Lung (tissue), 12 donors: ENCODE results near the gene C11orf21. TPM values are rescaled to one million over a fixed set of nuclear protein-coding genes. Genes with fewer than 3 reads are reported as not detected.

Source experiments
- ATAC-seq: fragments of 200-7000 bp; cut with Tn5 transposase; one replicate; pipeline ENCODE4 v1.9.1; 2020; ENCODE audit warnings: moderate number of reproducible peaks; ENCODE audit not compliant: insufficient read depth, low FRiP score
- DNase-seq, 3 donors: peaks; one replicate each; pipeline ENCODE4 v3.0.0-alpha.2; 2013 to 2017
- H3K27ac ChIP-seq, 2 donors: one replicate each; pipeline ENCODE4 v1.5.1; 2013; ENCODE audit warnings: mild to moderate bottlenecking in 2 of 2, moderate library complexity in 2 of 2, control low read depth in 1 of 2, inconsistent platforms in 1 of 2, low read depth in 1 of 2, low read length in 1 of 2
- H3K27me3 ChIP-seq, 3 donors: one replicate each; pipeline ENCODE4 v1.5.1; 2013; ENCODE audit warnings: low read length in 2 of 3; ENCODE audit not compliant: control insufficient read depth in 3 of 3, insufficient read depth in 3 of 3
- H3K36me3 ChIP-seq, 4 donors: one replicate each; pipeline ENCODE4 v1.5.1; 2013; ENCODE audit warnings: low read length in 4 of 4, mild to moderate bottlenecking in 1 of 4, moderate library complexity in 1 of 4; ENCODE audit not compliant: control insufficient read depth in 4 of 4, insufficient read depth in 4 of 4
- H3K4me1 ChIP-seq, 5 donors: one replicate each; pipeline ENCODE4 v1.5.1; 2013; ENCODE audit warnings: low read length in 5 of 5, mild to moderate bottlenecking in 2 of 5, moderate library complexity in 1 of 5; ENCODE audit not compliant: control insufficient read depth in 5 of 5, insufficient read depth in 5 of 5
- H3K4me3 ChIP-seq: one replicate; pipeline ENCODE4 v1.5.1; 2013; ENCODE audit warnings: mild to moderate bottlenecking, control low read depth, moderate library complexity
- H3K9ac ChIP-seq, 2 donors: one replicate each; pipeline ENCODE4 v1.5.1; 2013; ENCODE audit warnings: low read length in 2 of 2, control low read depth in 1 of 2; ENCODE audit not compliant: insufficient read depth in 1 of 2
- H3K9me3 ChIP-seq, 4 donors: one replicate each; pipeline ENCODE4 v1.5.1; 2013; ENCODE audit warnings: low read length in 3 of 4, mild to moderate bottlenecking in 1 of 4, moderate library complexity in 1 of 4; ENCODE audit not compliant: control insufficient read depth in 4 of 4, insufficient read depth in 3 of 4
- WGBS, 2 donors: extraction: QIAGEN DNeasy Blood & Tissue Kit; methylation state at CpG; one replicate each; pipeline ENCODE4 v1.1.7; 2013; 5-methylcytosine and 5-hydroxymethylcytosine counted together
- polyA plus RNA-seq, 2 donors: library from polyadenylated mRNA; stranded (reverse); fragments of 200-250 nt; gene quantifications; one replicate each; pipeline ENCODE4 v1.2.1, GENCODE V29; 2013
- total RNA-seq, 2 donors: library from RNA; depleted of rRNA in 1 of 2; stranded (reverse); fragments of >200 nt in 1 of 2; gene quantifications; one replicate each; pipeline ENCODE4 v1.2.1, GENCODE V29; 2014 to 2021
- TF ChIP-seq, protein P1 (sequence below): IDR thresholded peaks from 2 replicates; pipeline ENCODE4 v1.5.1; 2012; ENCODE audit warnings: mild to moderate bottlenecking; ENCODE audit errors: control extremely low read depth, extremely low read depth
- donor health status: control.
- donor health status: control.
- donor health status: Bipolar disorder and iron deficiency.
- donor health status: healthy.
- donor health status: DM: yes; HTN: yes; CAD: no.

Gene C11orf21
- total and polyA plus RNA-seq, 4 donors: 3.4 to 6.0 (median 4.8) TPM

DNA sequence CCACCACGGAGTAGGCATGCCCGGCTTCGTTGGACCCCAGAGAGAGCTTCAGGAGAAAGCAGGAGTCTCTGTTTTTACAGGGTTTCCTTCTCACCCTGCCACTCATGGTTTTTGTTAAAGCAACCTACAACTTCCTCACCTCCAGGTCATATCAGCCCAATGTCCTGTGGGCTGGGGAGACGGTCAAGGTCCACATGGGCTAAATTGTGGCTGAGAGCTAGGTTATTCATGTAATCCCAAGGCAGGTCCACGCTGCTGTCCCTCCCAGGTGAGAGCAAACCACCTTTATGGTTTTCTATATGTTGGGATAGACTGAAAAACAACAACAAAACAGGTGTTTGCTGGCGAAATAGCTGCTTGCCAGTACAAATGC, 19.6 kb upstream of the C11orf21 start:
- H3K36me3 ChIP-seq: no peaks in the 10 kb centered on the region
- H3K27ac ChIP-seq: no peak overlapping the region
- DNase-seq: no peak

DNA sequence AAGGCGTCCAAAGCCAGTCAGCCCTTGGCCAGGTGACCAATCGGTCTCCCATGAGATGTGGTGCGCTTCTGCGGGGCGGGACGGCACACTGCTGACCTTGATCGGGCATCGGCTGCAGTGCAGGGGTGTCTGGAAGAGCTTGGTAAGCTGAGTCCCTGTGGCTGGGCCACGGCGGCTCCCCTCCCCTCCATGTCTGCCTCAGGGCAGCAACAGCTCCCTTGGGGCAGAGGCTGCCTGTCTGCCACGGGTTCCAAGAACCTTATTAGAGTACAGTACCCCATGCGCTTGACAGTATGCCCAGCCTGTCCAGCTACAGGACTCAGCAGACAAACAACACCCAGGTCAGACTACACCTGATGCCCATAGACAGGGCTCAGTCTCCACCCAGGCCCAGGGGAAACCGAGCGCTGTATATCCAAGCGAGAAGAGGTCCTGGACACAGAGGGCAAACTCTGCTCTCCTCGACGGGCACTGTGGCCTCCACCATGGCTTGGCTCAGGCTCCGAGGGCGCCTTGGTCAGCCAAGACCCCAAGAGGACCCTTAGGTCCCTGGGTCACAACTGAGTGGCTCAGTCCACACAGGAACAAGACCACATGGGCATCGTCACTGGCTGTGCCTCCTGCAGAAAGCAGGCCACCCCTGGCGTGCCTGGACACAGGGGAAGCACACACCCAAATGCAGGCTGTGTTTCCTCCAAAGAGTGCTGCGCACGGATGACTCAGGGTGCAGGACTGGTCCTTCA, 19.0 kb upstream of the C11orf21 start:
- H3K27ac ChIP-seq: no peak overlapping the region
- H3K36me3 ChIP-seq: no peaks in the 10 kb centered on the region
- H3K4me1 ChIP-seq: peaks cover 0 to 24% (median 5%) of the 10 kb centered on the region in 5 donors
- H3K27me3 ChIP-seq: no peaks in the 10 kb centered on the region
- DNase-seq: no peak
- ATAC-seq: no peak
- no peak overlapping the region for H3K9ac ChIP-seq
- TF ChIP-seq, protein P1, sequence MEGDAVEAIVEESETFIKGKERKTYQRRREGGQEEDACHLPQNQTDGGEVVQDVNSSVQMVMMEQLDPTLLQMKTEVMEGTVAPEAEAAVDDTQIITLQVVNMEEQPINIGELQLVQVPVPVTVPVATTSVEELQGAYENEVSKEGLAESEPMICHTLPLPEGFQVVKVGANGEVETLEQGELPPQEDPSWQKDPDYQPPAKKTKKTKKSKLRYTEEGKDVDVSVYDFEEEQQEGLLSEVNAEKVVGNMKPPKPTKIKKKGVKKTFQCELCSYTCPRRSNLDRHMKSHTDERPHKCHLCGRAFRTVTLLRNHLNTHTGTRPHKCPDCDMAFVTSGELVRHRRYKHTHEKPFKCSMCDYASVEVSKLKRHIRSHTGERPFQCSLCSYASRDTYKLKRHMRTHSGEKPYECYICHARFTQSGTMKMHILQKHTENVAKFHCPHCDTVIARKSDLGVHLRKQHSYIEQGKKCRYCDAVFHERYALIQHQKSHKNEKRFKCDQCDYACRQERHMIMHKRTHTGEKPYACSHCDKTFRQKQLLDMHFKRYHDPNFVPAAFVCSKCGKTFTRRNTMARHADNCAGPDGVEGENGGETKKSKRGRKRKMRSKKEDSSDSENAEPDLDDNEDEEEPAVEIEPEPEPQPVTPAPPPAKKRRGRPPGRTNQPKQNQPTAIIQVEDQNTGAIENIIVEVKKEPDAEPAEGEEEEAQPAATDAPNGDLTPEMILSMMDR: no peak
- H3K9me3 ChIP-seq: peaks cover 0 to 5% (median 2%) of the 10 kb centered on the region in 4 donors
- WGBS, 2 donors: 84 to 90% methylated on average over 23 of the region's 23 CpGs
- H3K4me3 ChIP-seq: no peak overlapping the region

More for the DNA sequence above, 19.6 kb upstream of the C11orf21 start:
- no peak overlapping the region for H3K9ac ChIP-seq
- H3K4me3 ChIP-seq: no peak overlapping the region
- H3K9me3 ChIP-seq: peaks cover 0 to 4% (median 2%) of the 10 kb centered on the region in 4 donors
- 79 to 87% methylated on average over 6 of the region's 6 CpGs for WGBS, 2 donors
- H3K27me3 ChIP-seq: no peaks in the 10 kb centered on the region
- H3K4me1 ChIP-seq: peaks cover 0 to 18% (median 5%) of the 10 kb centered on the region in 5 donors
- no peak for ATAC-seq
- TF ChIP-seq, protein P1: no peak

DNA sequence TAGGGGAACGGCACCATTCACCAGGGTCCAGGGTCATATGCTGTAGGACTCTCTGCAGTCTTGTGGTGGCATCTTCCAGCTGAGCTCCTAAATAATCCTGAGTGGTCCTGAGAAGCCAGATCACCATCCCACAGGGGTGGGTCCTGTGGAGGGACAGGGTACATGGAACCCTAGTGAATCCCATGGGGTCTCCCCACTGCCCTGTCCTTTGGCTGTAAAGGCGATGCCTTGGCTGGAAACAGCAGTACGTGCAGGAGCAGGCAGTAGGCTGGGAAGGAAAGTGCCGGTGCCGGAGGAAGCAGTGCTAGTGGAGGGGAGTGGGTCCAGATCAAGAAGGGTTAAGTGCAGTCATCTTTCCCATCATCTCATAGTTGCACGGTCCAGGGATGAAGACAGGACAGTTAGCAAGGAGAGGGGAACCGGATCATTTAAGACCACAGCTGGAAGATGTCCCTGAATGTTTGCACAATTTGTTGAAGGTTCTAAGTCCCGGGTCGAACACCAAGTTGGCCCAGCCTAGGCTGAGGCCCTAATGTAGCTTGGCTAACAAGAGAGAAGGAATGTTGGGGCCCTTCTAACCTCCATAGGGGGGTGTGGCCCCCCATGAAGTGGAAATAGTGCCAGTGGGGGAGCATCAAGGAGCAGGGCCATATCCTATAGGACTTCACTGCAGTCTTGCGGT, 18.2 kb upstream of the C11orf21 start:
- Histone ChIP-seq H3K4me1 (peaks cover 0 to 30% (median 5%) of the 10 kb centered on the region in 5 donors), H3K36me3 (no peaks in the 10 kb centered on the region), H3K4me3 (no peak overlapping the region), H3K9me3 (peaks cover 0 to 5% (median 2%) of the 10 kb centered on the region in 4 donors), H3K9ac (no peak overlapping the region), H3K27me3 (no peaks in the 10 kb centered on the region), H3K27ac (no peak overlapping the region)
- DNase-seq (peak in 2 of 3 donors; percentile 65 to 86), ATAC-seq (no peak)
- TF ChIP-seq, protein P1: no peak
- WGBS, 2 donors: 79 to 80% methylated on average over 10 of the region's 10 CpGs
